ENCODE data around the gene PRXL2B. TPM values are rescaled to one million over a fixed set of nuclear protein-coding genes. Genes with fewer than 3 reads are reported as not detected.
A peak's percentile ranks its signal among the peaks of the same experiment; 100 is the strongest.

Gene PRXL2B
- total RNA-seq, 2 experiments from 2014 or later = 23.7 to 36.8 TPM

- ChIA-PET CTCF (no interaction called here), POLR2A (no interaction called here)
- Mint-ChIP-seq H3K4me3 (no peak overlapping the region), H3K27ac (no peak overlapping the region), H3K4me1 (peaks cover 3% of the 10 kb centered on the region), H3K27me3 (no peaks in the 10 kb centered on the region), H3K36me3 (ENCODE audit: low read depth) (no peaks in the 10 kb centered on the region), H3K9me3 (ENCODE audit: low read depth) (peaks cover 4% of the 10 kb centered on the region)
- intact Hi-C loops (cut with DNase I, micrococcal nuclease) = no loop called here
- ATAC-seq (no peak), DNase-seq (peak; percentile 2)
Observed at GRCh38 chr1:2595261-2595811, 8.8 kb downstream of the PRXL2B start.

GRCh38 chr1:2595812-2596529, 9.4 kb downstream of the PRXL2B start:
- Mint-ChIP-seq H3K36me3 (ENCODE audit: low read depth) (no peaks in the 10 kb centered on the region), H3K27ac (no peak overlapping the region), H3K27me3 (no peaks in the 10 kb centered on the region), H3K4me3 (no peak overlapping the region), H3K9me3 (ENCODE audit: low read depth) (peaks cover 4% of the 10 kb centered on the region), H3K4me1 (peaks cover 3% of the 10 kb centered on the region)
- ChIA-PET POLR2A (no interaction called here), CTCF (no interaction called here)
- ATAC-seq (no peak), DNase-seq (peak; percentile 3)
- intact Hi-C loops (cut with DNase I, micrococcal nuclease) = no loop called here

- Mint-ChIP-seq H3K27me3 (no peaks in the 10 kb centered on the region), H3K4me1 (peaks cover 3% of the 10 kb centered on the region), H3K9me3 (ENCODE audit: low read depth) (peaks cover 4% of the 10 kb centered on the region), H3K36me3 (ENCODE audit: low read depth) (no peaks in the 10 kb centered on the region), H3K4me3 (no peak overlapping the region), H3K27ac (no peak overlapping the region)
- DNase-seq (peak; percentile 3), ATAC-seq (no peak)
- ChIA-PET POLR2A (no interaction called here), CTCF (no interaction called here)
- intact Hi-C loops (cut with DNase I, micrococcal nuclease) = no loop called here
Observed at GRCh38 chr1:2596530-2597333, 10.2 kb downstream of the PRXL2B start.

- ChIA-PET POLR2A (no interaction called here), CTCF (no interaction called here)
- H3K36me3 Mint-ChIP-seq (ENCODE audit: low read depth) = no peaks in the 10 kb centered on the region
- peaks cover 4% of the 10 kb centered on the region for H3K9me3 Mint-ChIP-seq (ENCODE audit: low read depth)
- DNase-seq = peak; percentile 5
- H3K27me3 Mint-ChIP-seq = no peaks in the 10 kb centered on the region
- no peak overlapping the region for H3K27ac Mint-ChIP-seq
- intact Hi-C loops (cut with DNase I, micrococcal nuclease) = no loop called here
- no peak for ATAC-seq
- H3K4me1 Mint-ChIP-seq = peaks cover 2% of the 10 kb centered on the region
- no peak overlapping the region for H3K4me3 Mint-ChIP-seq
Observed at GRCh38 chr1:2597441-2598328, 11.1 kb downstream of the PRXL2B start.

- H3K36me3 Mint-ChIP-seq (ENCODE audit: low read depth) = no peaks in the 10 kb centered on the region
- DNase-seq (peak; percentile 3), ATAC-seq (no peak)
- no peak overlapping the region for H3K4me3 Mint-ChIP-seq
- intact Hi-C loops (cut with DNase I, micrococcal nuclease) = no loop called here
- no peak overlapping the region for H3K27ac Mint-ChIP-seq
- POLR2A ChIA-PET = no interaction called here
- peaks cover 4% of the 10 kb centered on the region for H3K9me3 Mint-ChIP-seq (ENCODE audit: low read depth)
- CTCF ChIA-PET = no interaction called here
- no peaks in the 10 kb centered on the region for H3K27me3 Mint-ChIP-seq
- H3K4me1 Mint-ChIP-seq = no peaks in the 10 kb centered on the region
Observed at GRCh38 chr1:2598329-2598931, 11.9 kb downstream of the PRXL2B start.

GRCh38 chr1:2601721-2602303, 15.2 kb downstream of the PRXL2B start:
- Mint-ChIP-seq H3K36me3 (ENCODE audit: low read depth) (no peaks in the 10 kb centered on the region), H3K27ac (no peak overlapping the region), H3K4me1 (no peaks in the 10 kb centered on the region), H3K27me3 (no peaks in the 10 kb centered on the region), H3K4me3 (no peak overlapping the region), H3K9me3 (ENCODE audit: low read depth) (peaks cover 4% of the 10 kb centered on the region)
- intact Hi-C loops (cut with DNase I, micrococcal nuclease) = no loop called here
- DNase-seq (peak; percentile 3), ATAC-seq (no peak)
- POLR2A ChIA-PET = no interaction called here
- CTCF ChIA-PET = interaction anchor here (0.7 kb wide), 1 partner anchor 37 kb away, joined by 3 read pairs; no protein-coding TSS in a partner anchor

- no peak for DNase-seq
- no peaks in the 10 kb centered on the region for H3K4me1 Mint-ChIP-seq
- H3K27me3 Mint-ChIP-seq = no peaks in the 10 kb centered on the region
- peaks cover 4% of the 10 kb centered on the region for H3K9me3 Mint-ChIP-seq (ENCODE audit: low read depth)
- H3K27ac Mint-ChIP-seq = no peak overlapping the region
- no peak overlapping the region for H3K4me3 Mint-ChIP-seq
- no peak for ATAC-seq
- CTCF ChIA-PET = no interaction called here
- POLR2A ChIA-PET = no interaction called here
- no peaks in the 10 kb centered on the region for H3K36me3 Mint-ChIP-seq (ENCODE audit: low read depth)
- intact Hi-C loops (cut with DNase I, micrococcal nuclease) = no loop called here
Observed at GRCh38 chr1:2602311-2602835, 15.8 kb downstream of the PRXL2B start.

- no peak for ATAC-seq
- peak; percentile 2 for DNase-seq
- Mint-ChIP-seq H3K9me3 (ENCODE audit: low read depth) (peaks cover 4% of the 10 kb centered on the region), H3K4me3 (no peak overlapping the region), H3K4me1 (no peaks in the 10 kb centered on the region), H3K36me3 (ENCODE audit: low read depth) (no peaks in the 10 kb centered on the region), H3K27ac (no peak overlapping the region), H3K27me3 (no peaks in the 10 kb centered on the region)
- POLR2A ChIA-PET = no interaction called here
- intact Hi-C loops (cut with DNase I, micrococcal nuclease) = no loop called here
- CTCF ChIA-PET = no interaction called here
Observed at GRCh38 chr1:2602866-2603520, 16.4 kb downstream of the PRXL2B start.

GRCh38 chr1:2603521-2604155, 17.1 kb downstream of the PRXL2B start:
- DNase-seq = no peak
- Mint-ChIP-seq H3K36me3 (ENCODE audit: low read depth) (no peaks in the 10 kb centered on the region), H3K27me3 (no peaks in the 10 kb centered on the region), H3K4me3 (no peak overlapping the region), H3K27ac (no peak overlapping the region), H3K4me1 (no peaks in the 10 kb centered on the region), H3K9me3 (ENCODE audit: low read depth) (peaks cover 1% of the 10 kb centered on the region)
- intact Hi-C loops (cut with DNase I, micrococcal nuclease) = no loop called here
- ChIA-PET POLR2A (no interaction called here), CTCF (no interaction called here)
- ATAC-seq = no peak

GRCh38 chr1:2604156-2604843, 17.7 kb downstream of the PRXL2B start:
- DNase-seq (peak; percentile 2), ATAC-seq (no peak)
- ChIA-PET CTCF (interaction anchor here (0.6 kb wide), 1 partner anchor 495 kb away, joined by 3 read pairs; no protein-coding TSS in a partner anchor), POLR2A (no interaction called here)
- Mint-ChIP-seq H3K36me3 (ENCODE audit: low read depth) (no peaks in the 10 kb centered on the region), H3K27ac (no peak overlapping the region), H3K27me3 (no peaks in the 10 kb centered on the region), H3K9me3 (ENCODE audit: low read depth) (no peaks in the 10 kb centered on the region), H3K4me1 (no peaks in the 10 kb centered on the region), H3K4me3 (no peak overlapping the region)
- intact Hi-C loops (cut with DNase I, micrococcal nuclease) = no loop called here
